EL (cell line): ENCODE data around the gene FCN3.

Experiments used
- DNase-seq: peaks from one replicate; pipeline ENCODE4 v3.0.0-alpha.2; 2016

The FCN3 gene

GRCh38 chr1:27379564-27380122, 5.0 kb upstream of the FCN3 start:
- DNase-seq = no peak

GRCh38 chr1:27377760-27378495, 3.3 kb upstream of the FCN3 start:
- DNase-seq = no peak

- DNase-seq = no peak
These were observed 1.6 kb downstream of the FCN3 start for GRCh38 chr1:27372808-27373690.

- DNase-seq = no peak
These were observed 2.4 kb downstream of the FCN3 start for GRCh38 chr1:27372022-27372807.

GRCh38 chr1:27368869-27369582, 5.6 kb downstream of the FCN3 start:
- DNase-seq = no peak

GRCh38 chr1:27367160-27367650, 7.4 kb downstream of the FCN3 start:
- no peak for DNase-seq

GRCh38 chr1:27366411-27367159, 8.0 kb downstream of the FCN3 start, which contains the start of gene MAP3K6:
Gene MAP3K6 (minus strand): TSS chr1:27366961. CDS start chr1:27366597, 364 bp downstream.
- DNase-seq = peak; percentile 88

GRCh38 chr1:27366113-27366410, 8.6 kb downstream of the FCN3 start:
- DNase-seq = peak; percentile 86

- DNase-seq = peak; percentile 91
These were observed 9.1 kb downstream of the FCN3 start for GRCh38 chr1:27365372-27366112.

- DNase-seq = no peak
These were observed 9.8 kb downstream of the FCN3 start for GRCh38 chr1:27364696-27365371.

GRCh38 chr1:27363766-27364695, 10.6 kb downstream of the FCN3 start:
- no peak for DNase-seq

- DNase-seq = no peak
These were observed 13.1 kb downstream of the FCN3 start for GRCh38 chr1:27361553-27361952.

- DNase-seq = no peak
These were observed 13.6 kb downstream of the FCN3 start for GRCh38 chr1:27361044-27361402.

- DNase-seq = no peak
These were observed 14.2 kb downstream of the FCN3 start for GRCh38 chr1:27360159-27361043.

- DNase-seq = no peak
These were observed 14.8 kb downstream of the FCN3 start for GRCh38 chr1:27359822-27360158.

- no peak for DNase-seq
These were observed 15.7 kb downstream of the FCN3 start for GRCh38 chr1:27358928-27359313.

- DNase-seq = no peak
These were observed 16.3 kb downstream of the FCN3 start for GRCh38 chr1:27358038-27358927.
